SK-N-SH (cell line): ENCODE measurements around the gene ARHGEF25. TPM values are rescaled to one million over a fixed set of nuclear protein-coding genes. Genes with fewer than 3 reads are reported as not detected.
"Not testable (repeated sequence)": the region's sequence is repeated elsewhere in the genome, so short reads cannot be mapped to it uniquely, and the experiment has no call there.

Experiments used
- CTCF ChIA-PET: fragments of 300-600, 350-600 bp; formaldehyde crosslinking; extraction: SDS; loops from one replicate; lab custom pipeline; 2021; lab: Yijun Ruan, JAX
- POLR2A ChIA-PET: fragments of 350-600 bp; sonication (Branson Sonifier 250); formaldehyde crosslinking; extraction: SDS; loops from one replicate; lab custom pipeline; 2020; ENCODE audit warnings: antibody characterized with exemption, inconsistent platforms; lab: Yijun Ruan, JAX
- DNase-seq: peaks from one replicate; pipeline ENCODE4 v3.0.0; 2012
- H2AFZ ChIP-seq: fragments of 200-600 bp; sonication (generic); 2 replicates; pipeline ENCODE4 v1.8.1; 2016; ENCODE audit warnings: antibody characterized with exemption, mild to moderate bottlenecking, low read depth
- H3F3A ChIP-seq: fragments of 200-600 bp; sonication (generic); replicated peaks from 2 replicates; pipeline ENCODE3; 2016; ENCODE audit warnings: antibody characterized with exemption, mild to moderate bottlenecking; ENCODE audit not compliant: insufficient read depth
- H3K27ac ChIP-seq, 2 experiments: fragments of 200-500 bp in 1 of 2; fragments of 200-600 bp in 1 of 2; sonication (Bioruptor generic) in 1 of 2; sonication (generic), shearing (Covaris generic) in 1 of 2; 2 replicates each; pipeline versions ENCODE4 v1.5.1 to v1.6.1; 2014 to 2016; ENCODE audit warnings: low read depth in 2 of 2, inconsistent platforms in 1 of 2, low read length in 1 of 2, mild to moderate bottlenecking in 1 of 2, mixed read lengths in 1 of 2
- H3K27me3 ChIP-seq: fragments of 200-600 bp; sonication (generic), shearing (Covaris generic); 2 replicates; pipeline ENCODE4 v1.6.1; 2016; ENCODE audit warnings: mixed run types; ENCODE audit not compliant: insufficient read depth
- H3K36me3 ChIP-seq, 2 experiments: fragments of 200-500 bp in 1 of 2; fragments of 200-600 bp in 1 of 2; sonication (Bioruptor generic) in 1 of 2; sonication (generic) in 1 of 2; replicated peaks in 1 of 2; 2 replicates each; pipeline versions ENCODE3 to v1.5.1; 2014 to 2016; ENCODE audit warnings: low read length in 1 of 2, mild to moderate bottlenecking in 1 of 2; ENCODE audit not compliant: insufficient read depth in 2 of 2, control insufficient read depth in 1 of 2
- H3K4me1 ChIP-seq, 2 experiments: fragments of 200-500 bp in 1 of 2; fragments of 200-600 bp in 1 of 2; sonication (Bioruptor generic) in 1 of 2; sonication (generic), shearing (Covaris generic) in 1 of 2; 2 replicates each; pipeline versions ENCODE4 v1.5.1 to v1.6.1; 2014 to 2016; ENCODE audit warnings: low read depth in 1 of 2, low read length in 1 of 2, mixed run types in 1 of 2; ENCODE audit not compliant: insufficient read depth in 2 of 2, control insufficient read depth in 1 of 2
- H3K4me2 ChIP-seq: fragments of 200-600 bp; sonication (generic), shearing (Covaris generic); 2 replicates; pipeline ENCODE4 v1.6.1; 2017; ENCODE audit warnings: mixed run types
- H3K4me3 ChIP-seq, 2 experiments: fragments of 200-500 bp in 1 of 2; fragments of 200-600 bp in 1 of 2; sonication (Bioruptor generic) in 1 of 2; sonication (generic), shearing (Covaris generic) in 1 of 2; 2 replicates each; pipeline versions ENCODE4 v1.5.1 to v1.8.1; 2014 to 2016; ENCODE audit warnings: low read depth in 2 of 2, inconsistent platforms in 1 of 2, low read length in 1 of 2, mild to moderate bottlenecking in 1 of 2, mixed read lengths in 1 of 2, moderate library complexity in 1 of 2
- H3K79me2 ChIP-seq: fragments of 200-600 bp; sonication (generic); 2 replicates; pipeline ENCODE4 v1.8.1; 2017; ENCODE audit warnings: mild to moderate bottlenecking; ENCODE audit not compliant: insufficient read depth
- H3K9ac ChIP-seq: fragments of 200-600 bp; sonication (generic); 2 replicates; pipeline ENCODE4 v1.6.1; 2017; ENCODE audit warnings: mixed run types
- H3K9me2 ChIP-seq: fragments of 200-600 bp; sonication (generic); 2 replicates; pipeline ENCODE4 v1.6.1; 2017; ENCODE audit warnings: mixed run types
- H3K9me3 ChIP-seq: fragments of 200-600 bp; sonication (generic); 2 replicates; pipeline ENCODE4 v1.6.1; 2017; ENCODE audit warnings: mixed run types, mild to moderate bottlenecking, moderate library complexity
- H4K20me1 ChIP-seq: fragments of 200-600 bp; sonication (generic); 2 replicates; pipeline ENCODE4 v1.6.1; 2017; ENCODE audit warnings: mild to moderate bottlenecking, mixed run types; ENCODE audit not compliant: insufficient read depth
- EP300 ChIP-seq, 2 experiments: IDR thresholded peaks; 2 replicates each; pipeline versions ENCODE4 v1.4.0 to v1.6.1; 2012; ENCODE audit warnings: borderline replicate concordance in 1 of 2, low read depth in 1 of 2, low read length in 1 of 2
- FOXM1 ChIP-seq: IDR thresholded peaks from 2 replicates; pipeline ENCODE4 v1.4.0; 2012; ENCODE audit warnings: low read depth, mild to moderate bottlenecking
- GABPA ChIP-seq: IDR thresholded peaks from 2 replicates; pipeline ENCODE4 v1.4.0; 2012; ENCODE audit warnings: low read depth, mild to moderate bottlenecking
- GATA2 ChIP-seq: sonication (generic); formaldehyde crosslinking; IDR thresholded peaks from 2 replicates; pipeline ENCODE4 v1.5.0; 2020; ENCODE audit warnings: mild to moderate bottlenecking, missing genetic modification reagents
- MEF2A ChIP-seq: IDR thresholded peaks from 2 replicates; pipeline ENCODE4 v1.4.0; 2012; ENCODE audit warnings: low read depth, borderline replicate concordance
- NFIC ChIP-seq: IDR thresholded peaks from 2 replicates; pipeline ENCODE4 v1.4.0; 2012; ENCODE audit warnings: borderline replicate concordance
- POLR2AphosphoS5 ChIP-seq: IDR thresholded peaks from 2 replicates; pipeline ENCODE4 v1.6.1; 2012; ENCODE audit warnings: low read depth, low read length
- RFX5 ChIP-seq: IDR thresholded peaks from 2 replicates; pipeline ENCODE4 v1.6.1; 2012; ENCODE audit warnings: mild to moderate bottlenecking, improper control_type of control experiment, low read length
- RXRA ChIP-seq: IDR thresholded peaks from 2 replicates; pipeline ENCODE4 v1.4.0; 2012; ENCODE audit warnings: low read depth, mild to moderate bottlenecking, borderline replicate concordance
- SIN3A ChIP-seq: IDR thresholded peaks from 2 replicates; pipeline ENCODE4 v1.6.1; 2012; ENCODE audit warnings: low read depth, mild to moderate bottlenecking, low read length, moderate library complexity, borderline replicate concordance
- SMC3 ChIP-seq: IDR thresholded peaks from 2 replicates; pipeline ENCODE4 v1.6.1; 2012; ENCODE audit warnings: low read depth, low read length, improper control_type of control experiment
- TEAD4 ChIP-seq: IDR thresholded peaks from 2 replicates; pipeline ENCODE4 v1.4.0; 2012; ENCODE audit warnings: mild to moderate bottlenecking, borderline replicate concordance; ENCODE audit not compliant: insufficient read depth
- WGBS: methylation state at CpG from one replicate; pipeline ENCODE4 v1.1.6; 2017; ENCODE audit warnings: low lambda C conversion rate; 5-methylcytosine and 5-hydroxymethylcytosine counted together
- polyA plus RNA-seq, 3 experiments: library from polyadenylated mRNA; depleted of rRNA; stranded (reverse); fragments of >200 nt; gene quantifications; 2 replicates each; pipeline ENCODE4 v1.2.3, GENCODE V29; 2012

The ARHGEF25 gene
- polyA plus RNA-seq, 1 of the 3 experiments (the other 2 are of a cell fraction) = 48.1 TPM

GRCh38 chr12:57568838-57569237 lies 42.4 kb upstream of the ARHGEF25 start:
- Histone ChIP-seq H3K9me2 (no peaks in the 10 kb centered on the region), H3K9me3 (no peaks in the 10 kb centered on the region), H2AFZ (no peak overlapping the region), H3K27me3 (no peaks in the 10 kb centered on the region), H3K79me2 (no peaks in the 10 kb centered on the region), H4K20me1 (no peaks in the 10 kb centered on the region), H3K4me3 (no peak overlapping the region), H3K27ac (no peak overlapping the region), H3K4me1 (no peaks in the 10 kb centered on the region), H3F3A (no peaks in the 10 kb centered on the region), H3K36me3 (peaks cover 16 to 29% of the 10 kb centered on the region in 2 experiments), H3K9ac (no peak overlapping the region), H3K4me2 (no peak overlapping the region)
- ChIA-PET CTCF (interaction anchor here (11.3 kb wide), 1 partner anchor 14 kb away, joined by 110 read pairs; no protein-coding TSS in a partner anchor), POLR2A (no interaction called here)
- TF ChIP-seq MEF2A = no peak
- DNase-seq = no peak
- 86% methylated on average over 6 of the region's 6 CpGs for WGBS

GRCh38 chr12:57569858-57570257 lies 41.4 kb upstream of the ARHGEF25 start:
- no peak overlapping the region for H3K4me2 ChIP-seq
- ChIA-PET POLR2A (no interaction called here), CTCF (interaction anchor here (1.1 to 11.3 kb wide), 2 partner anchors 13 to 167 kb away, joined by 3 to 110 read pairs; no protein-coding TSS in a partner anchor)
- no peaks in the 10 kb centered on the region for H3K79me2 ChIP-seq
- no peak for TF ChIP-seq RXRA
- TF ChIP-seq SMC3 = no peak
- TF ChIP-seq NFIC = no peak
- no peak for TF ChIP-seq GATA2 (CRISPR knock-in tag)
- no peak for TF ChIP-seq EP300 (IDR thresholded peaks at IDR 0.05; ENCODE audit: borderline replicate concordance in 1 of 2, low read depth in 1 of 2, low read length in 1 of 2)
- no peak for TF ChIP-seq FOXM1
- no peak for TF ChIP-seq SIN3A
- no peak for TF ChIP-seq GABPA
- TF ChIP-seq TEAD4 = no peak
- TF ChIP-seq POLR2AphosphoS5 = no peak
- no peak for TF ChIP-seq RFX5
- H3K9me2 ChIP-seq = no peaks in the 10 kb centered on the region
- peaks cover 12 to 22% of the 10 kb centered on the region in 2 experiments for H3K36me3 ChIP-seq
- no peak overlapping the region for H3K9ac ChIP-seq
- no peaks in the 10 kb centered on the region for H3K9me3 ChIP-seq
- no peak overlapping the region for H3K4me3 ChIP-seq
- H3K27ac ChIP-seq = no peak overlapping the region
- H2AFZ ChIP-seq = no peak overlapping the region
- DNase-seq = no peak
- 92% methylated on average over 18 of the region's 18 CpGs for WGBS
- no peaks in the 10 kb centered on the region for H3F3A ChIP-seq
- no peaks in the 10 kb centered on the region for H4K20me1 ChIP-seq
- no peaks in the 10 kb centered on the region for H3K27me3 ChIP-seq
- H3K4me1 ChIP-seq = no peaks in the 10 kb centered on the region

- H3K36me3 ChIP-seq = peaks cover 18 to 28% of the 10 kb centered on the region in 2 experiments
- H3F3A ChIP-seq, H3K4me1 ChIP-seq, H4K20me1 ChIP-seq, H3K27ac ChIP-seq, DNase-seq, H3K9me3 ChIP-seq, H3K9me2 ChIP-seq, POLR2A ChIA-PET, H3K9ac ChIP-seq, H3K27me3 ChIP-seq, H3K4me2 ChIP-seq, H2AFZ ChIP-seq, H3K4me3 ChIP-seq, H3K79me2 ChIP-seq: not testable (repeated sequence)
- WGBS = 85% methylated on average over 13 of the region's 13 CpGs
- CTCF ChIA-PET = interaction anchor here (1.1 to 11.3 kb wide), 4 partner anchors 13 to 167 kb away, joined by 3 to 110 read pairs (median 4); partner anchors contain the start of gene B4GALNT1
Observed at GRCh38 chr12:57570438-57570837, 40.8 kb upstream of the ARHGEF25 start.
